ENCODE data around the gene FLT4. TPM values are rescaled to one million over a fixed set of nuclear protein-coding genes. Genes with fewer than 3 reads are reported as not detected.
A peak's percentile ranks its signal among the peaks of the same experiment; 100 is the strongest.

FLT4 gene
- total RNA-seq, 1 donor from 2014 or later, result 1.7 TPM

DNA sequence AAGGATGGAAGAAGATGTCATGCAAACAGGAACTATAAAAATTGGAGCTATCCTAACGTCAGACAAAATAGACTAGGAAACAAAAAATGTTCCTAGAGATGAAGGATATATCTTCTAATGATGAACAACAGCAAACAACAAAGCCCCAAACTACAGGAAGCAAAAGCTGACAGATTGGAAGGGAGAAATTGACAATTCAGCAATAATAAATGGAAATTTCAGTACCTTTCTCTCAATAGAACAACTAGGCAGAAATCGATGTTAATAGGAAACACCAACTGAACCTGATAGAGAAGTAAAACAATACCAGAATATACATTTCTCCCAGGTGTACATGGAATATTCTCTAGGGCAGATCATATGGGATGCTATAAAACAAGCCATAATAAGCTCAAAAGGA is 65.7 kb downstream of the FLT4 start:
- Mint-ChIP-seq H3K27ac (no peak overlapping the region), H3K36me3 (ENCODE audit: low read depth) (no peaks in the 10 kb centered on the region), H3K4me3 (no peak overlapping the region), H3K27me3 (peaks cover 10% of the 10 kb centered on the region), H3K4me1 (no peaks in the 10 kb centered on the region), H3K9me3 (no peaks in the 10 kb centered on the region)
- intact Hi-C loops (cut with micrococcal nuclease), result no loop called here
- no peak for DNase-seq

DNA sequence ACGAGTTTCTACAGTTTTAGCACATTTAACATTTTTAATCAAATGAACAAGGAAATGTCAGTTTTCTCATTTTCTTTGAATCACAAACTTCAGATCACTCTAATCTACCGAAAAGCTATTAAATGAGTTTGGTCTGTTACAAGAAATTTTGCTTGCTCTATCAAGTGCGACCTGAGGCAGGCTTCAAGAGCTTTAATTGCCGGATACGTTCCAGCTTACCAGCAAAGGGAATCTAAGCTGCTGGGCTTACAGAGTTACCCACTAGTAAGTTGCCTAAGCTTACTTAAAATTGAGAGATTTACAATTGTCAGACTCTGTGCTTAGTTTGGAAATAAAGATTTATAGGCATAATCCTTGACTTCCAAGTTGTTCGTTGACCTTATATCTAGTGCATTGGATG is 68.7 kb downstream of the FLT4 start:
- Mint-ChIP-seq H3K4me1 (peaks cover 2% of the 10 kb centered on the region), H3K36me3 (ENCODE audit: low read depth) (peaks cover 18% of the 10 kb centered on the region), H3K27ac (no peak overlapping the region), H3K27me3 (peaks cover 2% of the 10 kb centered on the region), H3K4me3 (no peak overlapping the region), H3K9me3 (no peaks in the 10 kb centered on the region)
- intact Hi-C loops (cut with micrococcal nuclease), result no loop called here
- DNase-seq, result no peak

DNA sequence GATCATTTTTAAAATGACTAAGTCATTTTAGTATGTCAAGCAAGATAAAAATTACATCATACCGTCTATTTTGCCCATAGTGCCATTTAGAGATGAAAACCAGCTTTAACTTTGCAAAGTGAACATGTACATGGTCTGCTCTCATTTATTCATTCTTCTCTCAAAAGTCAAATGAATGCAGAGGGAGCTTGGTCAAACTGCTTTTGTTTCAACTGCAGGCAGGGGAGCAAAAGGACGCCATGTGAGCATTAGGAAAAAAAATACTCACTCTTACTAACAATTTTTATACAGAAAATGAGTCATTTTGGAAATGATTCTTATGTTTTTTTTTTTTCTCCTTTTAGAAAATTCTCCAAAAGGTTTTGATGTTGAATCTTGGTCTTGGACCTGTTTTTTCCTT is 73.8 kb downstream of the FLT4 start:
- intact Hi-C loops (cut with micrococcal nuclease), result no loop called here
- peaks cover 6% of the 10 kb centered on the region for H3K4me1 Mint-ChIP-seq
- peaks cover 46% of the 10 kb centered on the region for H3K36me3 Mint-ChIP-seq (ENCODE audit: low read depth)
- no peaks in the 10 kb centered on the region for H3K27me3 Mint-ChIP-seq
- peak overlapping the region; percentile 59 for H3K27ac Mint-ChIP-seq
- no peak overlapping the region for H3K4me3 Mint-ChIP-seq
- no peaks in the 10 kb centered on the region for H3K9me3 Mint-ChIP-seq
- DNase-seq, result no peak

DNA sequence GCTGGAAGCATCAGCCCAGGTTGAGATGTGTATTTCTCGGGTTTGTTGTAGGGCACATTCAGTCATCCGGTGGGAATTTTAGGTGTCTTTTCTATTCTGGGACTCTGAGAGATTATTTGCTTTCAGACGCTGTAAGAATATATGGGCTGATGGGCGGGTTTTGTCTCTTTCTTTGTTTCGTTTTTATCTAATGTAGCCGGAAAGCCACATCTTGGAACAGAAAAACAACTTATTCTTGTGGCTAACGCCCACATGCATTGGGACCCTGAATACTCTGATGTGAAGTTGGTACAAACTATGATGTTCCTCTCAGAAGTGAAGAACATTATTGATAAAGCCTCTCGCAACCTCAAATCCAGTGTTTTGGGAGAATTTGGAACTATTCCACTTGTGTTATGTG is 80.5 kb downstream of the FLT4 start:
- no peak overlapping the region for H3K4me3 Mint-ChIP-seq
- intact Hi-C loops (cut with micrococcal nuclease), result no loop called here
- H3K36me3 Mint-ChIP-seq (ENCODE audit: low read depth), result peaks cover 68% of the 10 kb centered on the region
- peak overlapping the region; percentile 41 for H3K27ac Mint-ChIP-seq
- no peaks in the 10 kb centered on the region for H3K9me3 Mint-ChIP-seq
- no peak for DNase-seq
- no peaks in the 10 kb centered on the region for H3K27me3 Mint-ChIP-seq
- peaks cover 10% of the 10 kb centered on the region for H3K4me1 Mint-ChIP-seq

DNA sequence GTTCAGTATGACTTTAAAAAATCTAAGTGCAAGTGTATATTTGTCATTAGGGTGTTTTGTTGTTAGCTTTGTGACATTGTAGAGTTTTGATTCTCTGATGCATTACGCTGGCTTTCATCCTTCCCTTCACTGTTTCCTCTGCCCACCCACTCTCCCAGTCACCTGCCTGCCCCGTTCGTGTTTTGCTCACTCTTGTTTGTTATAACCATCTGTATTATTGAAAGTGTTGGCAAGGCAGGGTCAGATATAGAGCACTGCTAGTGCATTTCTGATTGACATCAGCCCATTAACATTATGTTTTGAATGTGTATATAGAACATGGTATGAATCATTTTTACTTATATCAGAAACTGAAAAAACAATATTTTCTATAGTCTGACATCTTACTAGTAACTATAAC is 85.4 kb downstream of the FLT4 start:
- Mint-ChIP-seq H3K4me1 (peaks cover 23% of the 10 kb centered on the region), H3K9me3 (no peaks in the 10 kb centered on the region), H3K27ac (peak overlapping the region; percentile 60), H3K4me3 (no peak overlapping the region), H3K36me3 (ENCODE audit: low read depth) (peaks cover 75% of the 10 kb centered on the region), H3K27me3 (no peaks in the 10 kb centered on the region)
- intact Hi-C loops (cut with micrococcal nuclease), result no loop called here
- DNase-seq, result no peak

DNA sequence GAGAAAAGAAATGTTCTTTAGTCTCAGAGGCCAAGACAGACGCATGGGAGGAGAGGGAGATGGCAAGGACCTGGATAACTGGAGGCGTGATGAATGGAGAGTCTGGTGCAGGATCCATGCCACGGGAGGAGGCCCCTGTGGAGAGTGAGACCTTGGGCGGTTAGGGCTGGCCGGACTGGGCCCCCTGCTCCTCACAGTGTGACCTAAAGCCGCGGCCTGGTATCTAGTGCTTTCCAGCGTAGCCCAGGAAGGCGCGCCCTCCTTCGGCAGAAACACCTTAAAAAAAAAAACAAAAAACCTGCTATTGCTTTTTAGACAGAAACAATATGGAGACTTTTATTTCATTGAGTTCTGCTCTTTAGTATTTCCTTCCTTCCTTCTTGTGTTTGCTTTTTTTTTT is 91.2 kb downstream of the FLT4 start:
- H3K27me3 Mint-ChIP-seq, result no peaks in the 10 kb centered on the region
- no peak overlapping the region for H3K27ac Mint-ChIP-seq
- no peaks in the 10 kb centered on the region for H3K9me3 Mint-ChIP-seq
- peaks cover 28% of the 10 kb centered on the region for H3K4me1 Mint-ChIP-seq
- intact Hi-C loops (cut with micrococcal nuclease), result no loop called here
- no peak for DNase-seq
- H3K4me3 Mint-ChIP-seq, result no peak overlapping the region
- peaks cover 63% of the 10 kb centered on the region for H3K36me3 Mint-ChIP-seq (ENCODE audit: low read depth)

DNA sequence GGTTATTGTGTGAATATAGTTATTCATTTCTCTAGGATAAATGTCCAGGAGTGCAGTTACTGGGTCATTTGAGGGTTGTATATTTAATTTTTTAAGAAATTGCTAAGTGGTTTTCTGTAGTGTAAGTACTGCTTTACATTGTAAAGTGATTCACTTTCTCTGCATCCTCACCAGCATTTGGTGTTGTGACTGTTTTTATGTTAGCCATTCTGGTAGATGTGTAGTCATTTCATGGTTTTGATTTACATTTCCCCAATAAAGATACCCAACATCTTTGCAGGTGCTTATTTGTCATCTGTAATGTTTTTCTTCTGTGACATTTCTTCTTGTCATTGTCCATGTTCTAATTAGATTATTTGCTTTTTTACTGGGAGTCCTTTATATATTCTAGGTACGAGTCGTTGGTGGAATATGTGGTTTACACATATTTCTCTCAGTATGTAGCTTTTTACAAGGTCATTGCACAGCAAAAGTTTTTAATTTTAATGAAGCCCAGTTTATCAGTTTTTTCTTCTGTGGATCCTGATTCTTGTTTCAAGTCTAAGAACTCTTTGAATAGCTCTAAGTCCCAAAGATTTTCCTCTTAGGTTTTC is 92.1 kb downstream of the FLT4 start:
- no peak for DNase-seq
- Mint-ChIP-seq H3K27ac (no peak overlapping the region), H3K9me3 (no peaks in the 10 kb centered on the region), H3K4me1 (peaks cover 25% of the 10 kb centered on the region), H3K4me3 (no peak overlapping the region), H3K27me3 (no peaks in the 10 kb centered on the region), H3K36me3 (ENCODE audit: low read depth) (peaks cover 64% of the 10 kb centered on the region)
- intact Hi-C loops (cut with micrococcal nuclease), result no loop called here

DNA sequence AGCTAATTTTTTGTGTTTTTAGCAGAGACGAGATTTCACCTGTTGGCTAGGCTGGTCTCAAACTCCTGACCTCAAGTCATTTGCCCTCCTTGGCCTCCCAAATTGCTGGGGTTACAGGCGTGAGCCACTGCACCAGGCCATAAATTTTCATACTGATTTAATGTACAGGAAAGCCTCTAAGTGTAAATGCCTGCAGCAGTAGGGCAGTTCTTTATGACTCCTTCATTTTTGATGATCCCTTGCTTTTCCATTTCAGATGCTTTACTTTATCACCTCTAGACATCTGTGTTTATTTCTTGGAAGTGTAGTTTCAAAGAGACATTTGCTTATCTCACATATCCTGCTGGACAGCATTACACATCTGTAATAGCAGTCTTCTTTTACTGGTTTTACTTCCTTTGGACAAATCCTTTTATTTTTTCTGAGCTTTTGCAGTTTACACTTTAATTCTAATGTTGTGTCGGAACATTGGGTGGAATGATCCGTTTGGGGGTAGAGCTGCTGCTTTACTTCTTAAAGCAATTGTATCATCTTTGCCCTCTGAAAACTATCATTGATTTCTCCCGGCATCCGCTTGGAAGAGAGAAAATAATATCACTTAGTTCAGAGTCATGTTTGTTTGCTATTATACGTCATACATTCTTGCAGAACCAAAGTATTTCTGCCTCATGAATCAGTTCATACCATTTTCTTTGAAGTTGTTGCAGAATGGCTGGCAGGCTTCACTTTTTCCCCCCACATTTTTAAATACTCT is 94.1 kb downstream of the FLT4 start:
- no peak for DNase-seq
- Mint-ChIP-seq H3K36me3 (ENCODE audit: low read depth) (peaks cover 63% of the 10 kb centered on the region), H3K4me3 (no peak overlapping the region), H3K9me3 (no peaks in the 10 kb centered on the region), H3K27ac (no peak overlapping the region), H3K27me3 (no peaks in the 10 kb centered on the region), H3K4me1 (peaks cover 16% of the 10 kb centered on the region)
- intact Hi-C loops (cut with micrococcal nuclease), result no loop called here

DNA sequence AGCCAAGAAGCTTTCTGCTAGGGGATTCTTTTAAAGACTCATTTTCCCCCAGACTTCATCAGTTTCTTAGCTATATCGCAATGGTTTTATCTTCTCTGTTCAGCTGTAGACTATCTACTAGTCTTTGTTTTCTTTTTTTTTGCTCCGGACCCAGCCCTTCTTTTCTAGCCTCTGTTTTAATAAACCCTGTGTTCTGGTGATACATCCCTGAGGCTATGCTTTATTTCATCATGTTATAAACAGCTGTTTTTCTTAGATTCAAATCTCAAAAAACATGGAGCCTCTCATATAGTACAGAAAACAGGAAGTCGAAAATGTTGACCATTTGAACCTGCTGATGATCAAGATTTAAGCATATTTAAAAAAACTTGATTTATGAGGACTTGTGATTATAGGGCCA is 95.9 kb downstream of the FLT4 start:
- H3K27ac Mint-ChIP-seq, result no peak overlapping the region
- peaks cover 58% of the 10 kb centered on the region for H3K36me3 Mint-ChIP-seq (ENCODE audit: low read depth)
- peaks cover 10% of the 10 kb centered on the region for H3K4me1 Mint-ChIP-seq
- no peak for DNase-seq
- no peaks in the 10 kb centered on the region for H3K9me3 Mint-ChIP-seq
- no peak overlapping the region for H3K4me3 Mint-ChIP-seq
- intact Hi-C loops (cut with micrococcal nuclease), result no loop called here
- H3K27me3 Mint-ChIP-seq, result no peaks in the 10 kb centered on the region

Other genes with a start within 250 kb of the FLT4 start
- 45.3 and 51.6 TPM in 2 replicates for gene CNOT6, start 155.2 kb downstream of the FLT4 start, total RNA-seq
- not detected in 2 replicates for gene SCGB3A1, start 58.1 kb downstream of the FLT4 start, total RNA-seq
- not detected in 2 replicates for gene OR2Y1, start 90.5 kb upstream of the FLT4 start, total RNA-seq
- gene MGAT1, start 153.2 kb upstream of the FLT4 start, total RNA-seq, result 119 and 122 TPM in 2 replicates
- 26.7 and 28.0 TPM in 2 replicates for gene ZFP62, start 211.7 kb upstream of the FLT4 start, total RNA-seq
- gene BTNL8, start 249.6 kb upstream of the FLT4 start, total RNA-seq, result 0.21 TPM in 1 of 2 replicates, not detected in the other

All from activated CD4-positive, alpha-beta T cell treated with anti-CD3 and anti-CD28 coated beads, Interleukin-2, amount 10 ng/mL, durations not matched to agents 24 days and 14 days (primary cell).